Stomach (tissue), 4 donors: ENCODE results near the gene PTPN2.

Experiments
- POLR2AphosphoS5 ChIP-seq, 3 donors: sonication (generic); formaldehyde crosslinking; IDR thresholded peaks; one replicate each; pipeline ENCODE4 v1.6.1; 2016; ENCODE audit warnings: antibody characterized with exemption in 3 of 3
- TF ChIP-seq, protein P1 (sequence below), 7 experiments: fragments of 450-650 bp in 4 of 7; fragments of 200-600 bp in 3 of 7; sonication (generic) in 3 of 7; IDR thresholded peaks; one replicate each; pipeline ENCODE4 v1.5.1; 2016 to 2019; ENCODE audit warnings: antibody characterized with exemption in 7 of 7, control low read depth in 2 of 7, mild to moderate bottlenecking in 1 of 7

GRCh38 chr18:12848405-12848804 lies 35.6 kb downstream of the PTPN2 start:
- TF ChIP-seq, protein P1, sequence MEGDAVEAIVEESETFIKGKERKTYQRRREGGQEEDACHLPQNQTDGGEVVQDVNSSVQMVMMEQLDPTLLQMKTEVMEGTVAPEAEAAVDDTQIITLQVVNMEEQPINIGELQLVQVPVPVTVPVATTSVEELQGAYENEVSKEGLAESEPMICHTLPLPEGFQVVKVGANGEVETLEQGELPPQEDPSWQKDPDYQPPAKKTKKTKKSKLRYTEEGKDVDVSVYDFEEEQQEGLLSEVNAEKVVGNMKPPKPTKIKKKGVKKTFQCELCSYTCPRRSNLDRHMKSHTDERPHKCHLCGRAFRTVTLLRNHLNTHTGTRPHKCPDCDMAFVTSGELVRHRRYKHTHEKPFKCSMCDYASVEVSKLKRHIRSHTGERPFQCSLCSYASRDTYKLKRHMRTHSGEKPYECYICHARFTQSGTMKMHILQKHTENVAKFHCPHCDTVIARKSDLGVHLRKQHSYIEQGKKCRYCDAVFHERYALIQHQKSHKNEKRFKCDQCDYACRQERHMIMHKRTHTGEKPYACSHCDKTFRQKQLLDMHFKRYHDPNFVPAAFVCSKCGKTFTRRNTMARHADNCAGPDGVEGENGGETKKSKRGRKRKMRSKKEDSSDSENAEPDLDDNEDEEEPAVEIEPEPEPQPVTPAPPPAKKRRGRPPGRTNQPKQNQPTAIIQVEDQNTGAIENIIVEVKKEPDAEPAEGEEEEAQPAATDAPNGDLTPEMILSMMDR (IDR thresholded peaks at IDR 0.05) = no peak
- no peak for TF ChIP-seq POLR2AphosphoS5 (IDR thresholded peaks at IDR 0.05)
